GM10248 (cell line): ENCODE results near the gene SLC4A2.

Experiments used
- CTCF ChIA-PET: fragments of 300-600 bp; sonication (Branson Sonifier 250); formaldehyde crosslinking; extraction: SDS; loops from one replicate; lab custom pipeline; 2021; ENCODE audit warnings: antibody characterized with exemption; lab: Yijun Ruan, JAX
- POLR2A ChIA-PET: fragments of 350-650 bp; sonication (Branson Sonifier 250); formaldehyde crosslinking; extraction: SDS; loops from one replicate; lab custom pipeline; 2020; ENCODE audit warnings: antibody characterized with exemption; lab: Yijun Ruan, JAX
- DNase-seq: peaks from one replicate; pipeline ENCODE4 v3.0.0; 2012; ENCODE audit errors: extremely low spot score
- CTCF ChIP-seq: IDR thresholded peaks from 2 replicates; pipeline ENCODE4 v1.5.1; 2012; ENCODE audit warnings: mild to moderate bottlenecking, low read depth; ENCODE audit errors: extremely low read depth, missing control alignments, control extremely low read depth

SLC4A2 gene

GRCh38 chr7:151076863-151077704 is 17.7 kb downstream of the SLC4A2 start:
- CTCF ChIA-PET, result interaction anchor here (0.9 to 2.1 kb wide), 11 partner anchors 8 to 92 kb away, joined by 3 to 8 read pairs (median 4); partner anchors contain the start of gene ABCB8
- DNase-seq, result no peak
- POLR2A ChIA-PET, result no interaction called here
- TF ChIP-seq CTCF, result no peak

- POLR2A ChIA-PET, result no interaction called here
- DNase-seq, result no peak
- TF ChIP-seq CTCF, result no peak
- CTCF ChIA-PET, result interaction anchor here (0.9 to 1.9 kb wide), 9 partner anchors 10 to 93 kb away, joined by 3 to 8 read pairs (median 3); partner anchors contain the start of gene ABCB8
These were observed 18.4 kb downstream of the SLC4A2 start for GRCh38 chr7:151077705-151078232.

- TF ChIP-seq CTCF, result no peak
- POLR2A ChIA-PET, result no interaction called here
- no peak for DNase-seq
- CTCF ChIA-PET, result interaction anchor here (1.4 to 1.9 kb wide), 4 partner anchors 18 to 94 kb away, joined by 3 to 7 read pairs (median 4); no protein-coding TSS in a partner anchor
These were observed 19.0 kb downstream of the SLC4A2 start for GRCh38 chr7:151078233-151079040.

GRCh38 chr7:151079199-151079910 is 20.0 kb downstream of the SLC4A2 start:
- no peak for TF ChIP-seq CTCF
- ChIA-PET POLR2A (no interaction called here), CTCF (interaction anchor here (1.7 kb wide), 1 partner anchor 33 kb away, joined by 3 read pairs; no protein-coding TSS in a partner anchor)
- DNase-seq, result no peak

- CTCF ChIA-PET, result interaction anchor here (0.8 kb wide), 1 partner anchor 31 kb away, joined by 4 read pairs; no protein-coding TSS in a partner anchor
- TF ChIP-seq CTCF, result no peak
- POLR2A ChIA-PET, result interaction anchor here (1.0 kb wide), 1 partner anchor 21 kb away, joined by 3 read pairs; the partner anchor contains the start of gene SLC4A2
- no peak for DNase-seq
These were observed 20.7 kb downstream of the SLC4A2 start for GRCh38 chr7:151080067-151080521.
